Kidney glomerular epithelial cell (primary cell): ENCODE data around the gene KRT6C.
"Not testable (repeated sequence)": the region's sequence is repeated elsewhere in the genome, so short reads cannot be mapped to it uniquely, and the experiment has no call there.

Experiments used
- DNase-seq: peaks from one replicate; lab custom pipeline; 2025; lab: John Stamatoyannopoulos, UW

Gene KRT6C

DNA sequence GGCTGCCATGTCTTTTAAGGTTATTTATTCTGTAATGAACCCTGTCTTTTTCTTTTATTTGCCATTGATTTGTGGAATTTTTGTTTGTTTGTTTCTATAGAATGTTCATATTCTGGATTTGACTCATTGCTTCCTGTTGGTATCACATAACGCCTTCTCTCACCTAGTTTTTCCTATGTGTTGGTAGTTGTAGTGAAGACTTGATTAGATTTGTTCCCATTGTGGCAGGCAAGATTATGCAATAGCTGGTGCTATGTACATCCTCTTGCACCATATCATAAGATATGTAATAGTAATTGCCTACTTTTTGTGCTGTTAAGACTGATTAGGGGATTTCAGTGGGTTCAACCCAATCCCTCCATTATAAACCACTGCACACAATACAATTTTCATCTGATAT is 17.8 kb downstream of the KRT6C start:
- no peak for DNase-seq

- no peak for DNase-seq
These were observed 19.0 kb downstream of the KRT6C start for GRCh38 chr12:52454411-52455201.

- DNase-seq: no peak
These were observed 21.5 kb downstream of the KRT6C start, which contains the start of gene KRT6B for GRCh38 chr12:52452101-52452500. Gene KRT6B, minus strand, starts transcription at chr12:52452146. Its CDS starts 68 bp downstream, at chr12:52452078.

DNA sequence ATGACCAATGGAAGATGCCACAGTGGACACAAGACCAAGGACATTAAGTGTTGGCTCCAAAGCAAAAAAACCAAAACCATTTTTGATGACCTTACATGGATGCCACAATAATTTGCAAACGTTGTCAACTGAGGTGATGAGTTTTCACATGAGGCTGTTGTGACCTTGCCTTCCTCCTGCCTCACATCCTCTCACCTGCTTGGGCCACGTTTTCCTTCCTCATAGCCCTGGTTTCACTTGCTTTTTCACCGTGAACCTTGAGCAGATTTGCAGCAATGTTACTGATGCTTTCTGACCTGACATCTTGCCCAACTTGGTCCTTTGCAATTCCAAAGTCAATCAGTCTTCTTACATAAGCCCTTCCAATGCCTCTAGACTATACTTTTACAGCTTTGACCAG is 25.4 kb downstream of the KRT6C start:
- no peak for DNase-seq

- not testable (repeated sequence) for DNase-seq
These were observed 26.4 kb downstream of the KRT6C start for GRCh38 chr12:52447196-52447595.

- DNase-seq: no peak
These were observed 27.1 kb downstream of the KRT6C start for GRCh38 chr12:52446367-52447045.

GRCh38 chr12:52445876-52446275 is 27.7 kb downstream of the KRT6C start:
- DNase-seq: no peak

- DNase-seq: no peak
These were observed 28.7 kb downstream of the KRT6C start for GRCh38 chr12:52444647-52445595.

DNA sequence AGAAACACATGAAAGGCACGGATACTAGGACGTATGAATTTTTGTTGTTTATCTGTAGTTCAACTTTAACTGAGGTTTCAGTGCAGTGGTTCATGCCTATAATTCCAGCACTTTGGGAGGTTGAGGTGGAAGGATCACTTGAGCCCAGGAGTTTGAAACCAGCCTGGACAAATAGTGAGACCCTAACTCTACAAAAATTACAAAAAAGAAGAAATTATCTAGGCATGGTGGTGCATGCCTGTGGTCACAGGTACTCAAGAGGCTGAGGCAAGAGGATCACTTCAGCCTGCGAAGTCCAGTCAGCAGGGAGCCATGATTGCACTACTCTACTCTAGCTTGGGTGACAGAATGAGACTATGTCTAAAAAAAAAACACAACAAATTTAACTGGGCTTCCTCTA is 29.6 kb downstream of the KRT6C start:
- DNase-seq: no peak

GRCh38 chr12:52442600-52443061 is 31.0 kb downstream of the KRT6C start:
- peak; percentile 96 for DNase-seq

GRCh38 chr12:52441320-52441911 is 32.2 kb downstream of the KRT6C start:
- DNase-seq: no peak

- peak; percentile 60 for DNase-seq
These were observed 32.7 kb downstream of the KRT6C start for GRCh38 chr12:52440821-52441319.

DNA sequence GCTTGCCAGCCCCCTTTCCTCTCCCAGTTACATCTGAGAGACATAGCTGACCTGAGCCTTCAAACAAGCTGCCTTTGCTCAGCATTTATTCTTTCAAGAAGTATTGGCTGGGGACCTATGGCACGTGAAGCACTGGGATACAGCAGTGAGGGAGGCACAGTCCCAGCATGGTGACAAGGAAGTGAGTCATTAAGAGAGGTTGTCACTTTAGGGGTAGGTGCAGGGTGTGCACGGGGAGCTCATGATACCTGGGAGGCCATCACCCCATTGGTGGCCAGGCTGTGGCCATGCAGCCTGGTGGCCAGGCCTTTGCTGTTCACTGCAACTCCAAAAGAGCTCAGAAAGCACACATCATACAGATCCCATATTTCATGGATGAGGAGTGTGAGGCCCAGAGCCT is 33.8 kb downstream of the KRT6C start:
- no peak for DNase-seq

GRCh38 chr12:52439420-52439819 is 34.2 kb downstream of the KRT6C start:
- no peak for DNase-seq

- no peak for DNase-seq
These were observed 35.0 kb downstream of the KRT6C start for GRCh38 chr12:52438305-52439301.

DNA sequence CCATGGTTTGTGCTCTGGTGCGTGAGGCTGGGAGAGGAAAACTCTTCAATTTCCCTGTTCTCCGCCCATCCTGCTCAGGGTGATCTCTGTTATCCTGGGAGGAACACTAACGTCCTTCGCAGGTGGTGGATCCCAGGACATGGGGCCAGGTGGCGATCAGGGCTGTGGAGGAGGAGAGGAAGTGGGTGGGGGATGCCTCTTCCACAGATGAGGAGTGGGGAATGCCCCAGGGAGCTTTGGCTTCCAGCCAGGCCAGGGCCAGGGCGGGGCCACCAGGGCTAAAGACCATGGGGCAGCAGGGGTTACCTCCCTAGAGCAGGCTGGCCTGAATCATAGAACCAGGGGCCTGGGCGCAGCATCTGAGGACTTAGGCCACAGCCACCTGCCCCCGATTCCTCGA is 36.1 kb downstream of the KRT6C start:
- DNase-seq: no peak

GRCh38 chr12:52436828-52437474 is 36.7 kb downstream of the KRT6C start:
- no peak for DNase-seq

GRCh38 chr12:52436000-52436827 is 37.4 kb downstream of the KRT6C start:
- DNase-seq: no peak

DNA sequence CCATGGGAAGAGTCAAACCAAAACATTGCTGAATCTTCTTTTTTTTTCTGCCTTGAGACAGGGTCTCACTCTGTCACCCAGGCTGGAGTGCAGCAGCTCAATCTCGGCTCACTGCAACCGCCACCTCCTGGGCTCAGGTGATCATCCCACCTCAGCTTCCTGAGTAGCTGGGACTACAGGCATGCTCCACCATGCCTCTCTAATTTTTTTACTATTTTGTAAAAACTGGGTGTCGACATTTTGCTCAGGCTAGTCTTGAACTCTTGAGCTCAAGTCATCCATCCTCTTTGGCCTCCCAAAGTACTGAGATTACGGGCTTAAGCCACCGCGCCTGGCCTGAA is 38.0 kb downstream of the KRT6C start:
- DNase-seq: no peak
